Suppressor macrophage treated with lipopolysaccharide for 4 hours (primary cell): ENCODE results near the gene YES1.
"Not testable (repeated sequence)": the region's sequence is repeated elsewhere in the genome, so short reads cannot be mapped to it uniquely, and the experiment has no call there.

Experiments
- DNase-seq: peaks from one replicate; pipeline ENCODE4 v3.0.0-alpha.2; 2020

The YES1 gene

GRCh38 chr18:717003-717402 is 95.0 kb downstream of the YES1 start:
- no peak for DNase-seq

- peak; percentile 24 for DNase-seq
Observed at GRCh38 chr18:715626-716025, 96.4 kb downstream of the YES1 start.

DNA sequence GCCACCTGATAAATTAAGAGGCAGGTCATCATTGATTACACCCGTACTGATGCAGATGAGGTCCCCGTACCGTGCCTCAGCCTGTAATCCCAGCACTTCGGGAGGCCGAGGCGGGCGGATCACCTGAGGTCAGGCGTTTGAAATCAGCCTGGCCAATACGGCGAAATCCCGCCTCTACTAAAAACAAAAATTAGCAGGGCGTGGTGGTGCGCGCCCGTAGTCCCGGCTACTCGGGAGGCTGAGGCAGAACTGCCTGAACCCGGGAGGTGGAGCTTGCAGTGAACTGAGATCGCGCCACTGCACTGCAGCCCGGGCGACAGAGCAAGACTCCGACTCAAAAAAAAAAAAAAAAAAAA is 98.9 kb downstream of the YES1 start:
- DNase-seq = no peak

GRCh38 chr18:712401-713134 is 99.5 kb downstream of the YES1 start, which contains the start of gene ENOSF1:
Gene ENOSF1 (minus strand): TSS chr18:712630. CDS start chr18:712587, 43 bp downstream.
- peak; percentile 88 for DNase-seq

DNA sequence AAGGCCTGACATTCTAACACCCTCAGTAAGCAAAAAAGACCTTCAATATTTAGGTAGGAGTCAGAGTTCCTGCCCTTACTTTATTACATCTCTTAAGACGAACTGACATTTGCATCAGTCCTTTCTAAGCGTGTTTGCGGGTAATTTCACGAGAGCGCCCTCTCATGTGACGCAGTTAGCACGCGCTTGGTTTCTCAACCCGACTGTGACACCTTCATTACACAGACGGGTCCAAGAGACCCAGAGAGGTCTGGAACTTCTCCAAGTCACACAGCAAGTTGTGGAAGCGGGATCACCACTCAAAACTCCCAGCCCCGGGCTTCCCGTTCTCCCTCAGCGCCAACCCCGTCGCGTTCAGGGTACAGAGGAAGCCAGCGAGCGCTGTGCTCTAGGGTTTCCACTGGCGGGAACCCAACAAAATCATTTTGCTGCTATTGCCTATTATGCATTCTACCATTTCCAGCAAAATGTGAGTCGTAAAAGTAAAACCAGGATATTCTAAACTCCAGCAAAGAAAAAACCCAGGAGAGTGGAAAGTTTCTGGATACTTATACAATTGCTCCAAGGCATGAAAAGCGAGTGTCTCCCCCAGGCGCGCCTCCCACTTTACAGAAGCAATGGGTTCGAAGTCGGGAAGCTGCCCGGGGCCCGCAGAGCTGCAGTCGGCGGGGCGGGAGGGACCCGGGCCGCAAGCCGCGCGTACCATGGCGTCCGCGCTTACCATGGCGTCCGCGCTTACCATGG is 100.2 kb downstream of the YES1 start:
- peak; percentile 96 for DNase-seq

DNA sequence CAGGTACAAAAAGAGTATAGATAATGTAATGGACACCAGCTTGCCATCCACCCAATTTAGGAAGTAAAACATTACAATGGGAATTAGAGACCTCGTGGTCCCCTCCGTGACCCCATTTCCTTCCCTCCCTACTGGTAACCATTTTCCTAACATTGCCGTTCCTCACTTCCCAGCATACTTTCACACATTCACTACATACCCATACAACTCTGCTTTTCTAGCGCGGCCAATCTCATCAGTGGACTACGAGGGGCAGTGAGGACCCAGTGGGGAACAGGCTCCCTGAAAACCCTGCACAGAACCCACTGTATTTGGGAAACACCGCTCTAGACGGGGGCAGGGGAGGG is 100.8 kb downstream of the YES1 start:
- DNase-seq = no peak

DNA sequence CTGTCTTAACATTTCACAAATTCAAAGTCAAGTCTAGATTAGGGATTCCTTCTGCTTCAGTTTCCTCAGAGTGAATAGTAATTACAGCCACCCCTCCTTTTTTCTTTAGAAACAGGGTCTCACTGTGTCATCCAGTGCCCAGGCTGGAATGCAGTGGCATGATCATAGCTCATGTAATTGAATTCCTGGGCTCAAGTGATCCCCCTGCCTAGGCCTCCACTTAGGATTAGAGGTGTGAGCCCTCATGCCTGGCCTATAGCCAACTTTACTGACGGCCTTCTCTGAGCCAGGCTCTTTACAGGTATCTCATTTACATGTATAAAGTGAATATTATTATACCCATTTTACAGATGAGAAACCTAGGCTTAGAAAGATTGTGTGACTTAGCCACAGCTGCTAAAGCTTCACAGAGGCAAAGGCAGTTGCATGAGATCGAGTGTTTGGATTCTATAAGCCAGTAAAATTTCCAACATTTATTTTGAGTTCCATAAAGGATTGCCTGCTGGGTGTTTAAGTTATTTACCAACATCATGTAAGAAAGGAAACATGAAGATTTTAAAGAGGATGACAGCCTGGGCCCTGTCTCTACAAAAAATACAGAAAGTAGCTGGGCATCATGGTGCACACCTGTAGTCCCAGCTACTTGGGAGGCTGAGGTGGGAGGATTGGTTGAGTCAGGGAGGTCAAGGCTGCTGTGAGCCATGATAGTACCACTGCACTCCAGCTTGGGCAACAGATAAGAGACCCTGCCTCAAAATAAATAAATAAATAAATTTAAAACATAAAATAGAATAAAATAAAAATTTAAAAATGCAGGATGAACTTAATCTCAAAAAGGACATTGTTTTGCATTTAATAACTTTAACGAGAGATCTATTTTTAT is 101.4 kb downstream of the YES1 start:
- DNase-seq = no peak

- no peak for DNase-seq
Observed at GRCh38 chr18:709771-710170, 102.3 kb downstream of the YES1 start.

GRCh38 chr18:708096-708495 is 103.9 kb downstream of the YES1 start:
- DNase-seq = no peak

- no peak for DNase-seq
Observed at GRCh38 chr18:706405-706804, 105.6 kb downstream of the YES1 start.

GRCh38 chr18:703213-703967 is 108.7 kb downstream of the YES1 start:
- DNase-seq = no peak

DNA sequence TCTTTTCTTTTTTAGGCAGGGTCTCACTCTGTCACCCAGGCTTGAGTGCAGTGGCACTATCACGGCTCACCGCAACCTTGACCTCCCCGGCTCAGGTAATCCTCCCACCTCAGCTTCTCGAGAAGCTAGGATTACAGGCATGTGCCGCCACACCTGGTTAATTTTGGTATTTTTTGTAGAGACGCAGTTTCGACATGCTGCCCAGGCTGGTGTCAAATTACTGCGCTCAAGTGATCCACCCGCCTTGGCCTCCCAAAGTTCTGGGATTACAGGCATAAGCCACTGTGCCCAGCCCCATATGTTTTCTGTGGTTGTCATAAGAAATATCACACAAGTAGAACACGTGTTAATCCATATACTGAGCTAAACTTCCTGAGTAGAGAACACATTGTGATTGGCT is 114.2 kb downstream of the YES1 start:
- DNase-seq = no peak

DNA sequence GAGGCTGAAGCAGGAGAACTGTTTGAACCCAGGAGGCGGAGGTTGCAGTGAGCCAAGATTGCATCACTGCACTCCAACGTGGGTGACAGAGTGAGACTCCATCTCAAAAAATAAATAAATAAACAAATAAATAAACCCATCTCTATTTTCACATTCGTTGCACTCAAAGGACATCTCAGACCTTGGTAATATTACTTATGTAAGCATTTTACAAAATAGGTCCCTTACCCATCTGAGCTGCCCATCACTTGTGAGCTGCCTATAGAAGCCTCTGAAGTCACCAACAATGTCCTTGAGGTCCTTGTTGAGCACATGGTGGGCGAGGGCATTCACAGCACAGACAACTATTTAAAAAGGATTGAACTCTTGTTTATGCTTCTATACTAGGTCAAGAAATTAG is 115.0 kb downstream of the YES1 start:
- no peak for DNase-seq

DNA sequence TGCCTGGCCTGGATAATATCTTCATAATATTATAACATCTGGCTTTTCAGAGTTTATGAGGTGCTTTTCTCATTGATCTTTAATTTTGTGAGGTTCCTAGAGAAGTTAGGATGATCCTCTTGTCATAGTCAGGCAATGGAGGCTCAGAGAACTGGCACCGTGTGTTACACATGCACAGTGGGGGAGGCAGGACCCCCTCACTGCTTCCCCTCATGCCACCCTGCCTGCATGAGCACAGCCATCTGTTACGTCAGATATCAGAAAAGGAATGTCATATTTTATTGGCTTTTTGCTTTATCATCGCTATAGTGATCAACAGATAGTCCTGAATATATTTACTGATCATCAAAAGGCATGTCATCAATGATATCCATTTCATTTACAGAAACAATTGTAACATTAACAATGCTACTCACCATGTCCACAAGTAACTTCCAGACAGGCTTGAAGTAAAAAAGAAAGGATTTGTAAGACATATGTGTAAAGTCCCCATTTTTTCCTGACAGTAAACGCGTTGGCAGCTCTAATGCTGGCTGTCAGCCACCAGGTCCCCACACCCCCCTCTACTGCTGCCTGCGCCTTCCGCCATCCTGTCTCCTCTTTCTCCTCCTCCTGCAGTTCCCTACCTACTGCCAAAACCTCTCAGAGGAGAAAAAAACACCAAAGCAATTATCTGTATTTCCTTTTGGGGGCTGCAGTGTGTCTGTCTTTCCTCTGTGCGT is 118.4 kb downstream of the YES1 start:
- no peak for DNase-seq

GRCh38 chr18:692824-693223 is 119.2 kb downstream of the YES1 start:
- DNase-seq = no peak

DNA sequence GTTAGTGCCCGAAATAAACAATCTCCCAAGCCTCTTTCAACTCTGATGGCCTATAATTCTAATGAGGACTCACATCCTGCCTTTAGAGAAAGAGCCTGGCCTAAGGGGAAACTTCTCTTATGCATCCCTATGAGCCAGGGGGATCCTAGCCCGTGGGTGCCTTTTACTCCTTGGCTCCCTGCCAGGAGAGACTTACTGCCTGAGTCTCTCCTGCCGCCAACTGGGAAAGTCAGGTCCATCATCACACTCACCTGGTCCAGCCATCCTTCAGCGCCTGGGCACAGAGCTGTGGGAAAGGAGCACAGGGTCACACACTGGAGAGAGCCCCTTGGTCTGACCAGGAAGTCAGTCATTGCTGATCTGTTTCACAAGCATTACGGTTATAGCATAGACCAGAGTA is 123.7 kb downstream of the YES1 start:
- no peak for DNase-seq

- no peak for DNase-seq
Observed at GRCh38 chr18:686339-687111, 125.5 kb downstream of the YES1 start.

- no peak for DNase-seq
Observed at GRCh38 chr18:685438-685837, 126.6 kb downstream of the YES1 start.

- DNase-seq = no peak
Observed at GRCh38 chr18:683531-683930, 128.5 kb downstream of the YES1 start.

GRCh38 chr18:682833-683232 is 129.2 kb downstream of the YES1 start:
- no peak for DNase-seq

- not testable (repeated sequence) for DNase-seq
Observed at GRCh38 chr18:682416-682815, 129.6 kb downstream of the YES1 start.
